NB4 (cell line): Measurements from ENCODE around the gene COMP.

ENCODE experiments used
- MAX ChIP-seq: IDR thresholded peaks from 2 replicates; pipeline ENCODE4 v1.6.1; 2011; ENCODE audit warnings: low read depth, low read length
- MYC ChIP-seq: IDR thresholded peaks from 2 replicates; pipeline ENCODE4 v1.6.1; 2011; ENCODE audit warnings: low read depth, low read length
- POLR2A ChIP-seq: IDR thresholded peaks from 2 replicates; pipeline ENCODE4 v1.6.1; 2011; ENCODE audit warnings: mild to moderate bottlenecking; ENCODE audit not compliant: insufficient read length; ENCODE audit errors: extremely low read depth
- TF ChIP-seq, protein P1 (sequence below): IDR thresholded peaks from one replicate; pipeline ENCODE4 v1.5.1; 2012; ENCODE audit warnings: low read depth, low read length

DNA sequence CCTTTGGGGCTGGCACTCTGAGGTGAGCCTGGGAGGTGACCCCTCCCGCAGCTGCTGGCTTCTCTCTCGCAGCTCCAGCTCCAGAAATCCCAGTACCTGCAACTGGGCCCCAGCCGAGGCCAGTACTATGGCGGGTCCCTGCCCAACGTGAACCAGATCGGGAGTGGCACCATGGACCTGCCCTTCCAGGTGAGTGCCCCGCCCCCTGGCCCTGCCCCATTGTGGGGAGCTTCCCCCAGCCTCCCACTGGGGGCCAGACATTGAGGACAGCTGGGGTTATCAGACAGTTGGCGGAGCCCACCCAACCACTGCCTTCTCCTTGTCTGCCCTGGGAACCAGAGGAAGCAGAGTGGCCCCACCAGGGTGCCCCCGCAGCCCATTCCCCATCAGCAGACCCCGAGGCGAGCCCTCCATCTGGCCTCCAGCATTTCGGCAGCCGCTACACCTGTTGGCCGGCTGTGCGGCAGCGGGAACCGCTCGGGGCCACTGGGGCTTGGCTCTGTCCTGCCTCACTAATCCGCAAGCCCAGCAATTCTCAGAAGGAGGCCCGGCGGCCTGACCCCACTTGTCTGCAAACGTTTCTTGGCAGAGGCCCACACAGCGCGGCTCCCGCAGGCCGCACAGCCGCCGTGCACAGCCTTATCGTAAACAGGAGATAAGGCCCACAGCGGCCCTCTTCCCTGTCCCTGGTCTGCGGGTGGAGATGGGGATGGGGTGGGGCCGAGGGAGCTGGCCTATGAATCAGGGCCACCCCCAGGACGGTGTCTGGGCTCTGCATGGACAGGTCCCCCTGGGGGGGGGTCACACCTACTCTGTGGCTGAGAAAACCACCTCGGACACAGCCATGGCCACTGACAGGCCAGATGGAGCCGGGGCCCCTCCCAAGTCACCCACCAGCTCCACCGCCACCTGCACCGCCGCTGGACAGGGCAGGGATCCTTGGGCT is 48.0 kb downstream of the COMP start:
- TF ChIP-seq, protein P1, sequence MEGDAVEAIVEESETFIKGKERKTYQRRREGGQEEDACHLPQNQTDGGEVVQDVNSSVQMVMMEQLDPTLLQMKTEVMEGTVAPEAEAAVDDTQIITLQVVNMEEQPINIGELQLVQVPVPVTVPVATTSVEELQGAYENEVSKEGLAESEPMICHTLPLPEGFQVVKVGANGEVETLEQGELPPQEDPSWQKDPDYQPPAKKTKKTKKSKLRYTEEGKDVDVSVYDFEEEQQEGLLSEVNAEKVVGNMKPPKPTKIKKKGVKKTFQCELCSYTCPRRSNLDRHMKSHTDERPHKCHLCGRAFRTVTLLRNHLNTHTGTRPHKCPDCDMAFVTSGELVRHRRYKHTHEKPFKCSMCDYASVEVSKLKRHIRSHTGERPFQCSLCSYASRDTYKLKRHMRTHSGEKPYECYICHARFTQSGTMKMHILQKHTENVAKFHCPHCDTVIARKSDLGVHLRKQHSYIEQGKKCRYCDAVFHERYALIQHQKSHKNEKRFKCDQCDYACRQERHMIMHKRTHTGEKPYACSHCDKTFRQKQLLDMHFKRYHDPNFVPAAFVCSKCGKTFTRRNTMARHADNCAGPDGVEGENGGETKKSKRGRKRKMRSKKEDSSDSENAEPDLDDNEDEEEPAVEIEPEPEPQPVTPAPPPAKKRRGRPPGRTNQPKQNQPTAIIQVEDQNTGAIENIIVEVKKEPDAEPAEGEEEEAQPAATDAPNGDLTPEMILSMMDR, result no peak
- TF ChIP-seq POLR2A (no peak), MAX (no peak), MYC (no peak)
